Keratinocyte (primary cell): ENCODE measurements around the gene GRM5. TPM values are rescaled to one million over a fixed set of nuclear protein-coding genes. Genes with fewer than 3 reads are reported as not detected.

Source experiments
- DNase-seq: peaks from one replicate; pipeline ENCODE4 v3.0.0-alpha.2; 2011; ENCODE audit warnings: low read depth, missing footprints, low spot score
- FAIRE-seq: peaks from 2 replicates; lab custom pipeline; 2011; peaks lifted over from hg19 to GRCh38; lab: Jason Lieb, UNC
- H2AFZ ChIP-seq: 2 replicates; pipeline ENCODE4 v1.6.0; 2012; ENCODE audit warnings: low read length, control low read depth, inconsistent platforms; ENCODE audit not compliant: control insufficient read depth
- H3K27ac ChIP-seq: 2 replicates; pipeline ENCODE4 v1.5.1; 2011; ENCODE audit warnings: low read length; ENCODE audit not compliant: control insufficient read depth, insufficient read depth
- H3K27me3 ChIP-seq: 3 replicates; pipeline ENCODE4 v1.6.0; 2011; ENCODE audit warnings: low read length; ENCODE audit not compliant: control insufficient read depth, insufficient read depth; ENCODE audit errors: extremely low read depth
- H3K36me3 ChIP-seq, 2 experiments: 2 replicates in 1 of 2; 3 replicates in 1 of 2; pipeline ENCODE4 v1.5.1; 2011; ENCODE audit warnings: low read length in 2 of 2, mild to moderate bottlenecking in 1 of 2; ENCODE audit not compliant: control insufficient read depth in 2 of 2, insufficient read depth in 2 of 2; ENCODE audit errors: extremely low read depth in 1 of 2
- H3K4me1 ChIP-seq: 3 replicates; pipeline ENCODE4 v1.5.1; 2011; ENCODE audit warnings: low read length; ENCODE audit not compliant: control insufficient read depth, insufficient read depth; ENCODE audit errors: extremely low read depth
- H3K4me2 ChIP-seq: 3 replicates; pipeline ENCODE4 v1.6.0; 2011; ENCODE audit warnings: low read depth, low read length; ENCODE audit not compliant: control insufficient read depth, insufficient read depth; ENCODE audit errors: extremely low read depth
- H3K4me3 ChIP-seq, 3 experiments: fragments of 200-600 bp in 1 of 3; sonication (generic) in 1 of 3; 2 replicates in 2 of 3; 3 replicates in 1 of 3; pipeline ENCODE4 v1.5.1; 2011 to 2016; ENCODE audit warnings: low read length in 3 of 3, mild to moderate bottlenecking in 3 of 3, control low read depth in 2 of 3, inconsistent platforms in 1 of 3, low read depth in 1 of 3, mixed read lengths in 1 of 3, mixed run types in 1 of 3, moderate library complexity in 1 of 3; ENCODE audit not compliant: control insufficient read depth in 2 of 3, insufficient read depth in 2 of 3; ENCODE audit errors: extremely low read depth in 1 of 3
- H3K79me2 ChIP-seq: 2 replicates; pipeline ENCODE4 v1.6.0; 2012; ENCODE audit warnings: low read length; ENCODE audit not compliant: control insufficient read depth, insufficient read depth
- H3K9ac ChIP-seq: 3 replicates; pipeline ENCODE4 v1.6.0; 2011; ENCODE audit warnings: low read length; ENCODE audit not compliant: control insufficient read depth, insufficient read depth; ENCODE audit errors: extremely low read depth
- H3K9me1 ChIP-seq: 3 replicates; pipeline ENCODE4 v1.6.0; 2011; ENCODE audit warnings: low read length; ENCODE audit not compliant: control insufficient read depth, insufficient read depth; ENCODE audit errors: extremely low read depth
- H3K9me3 ChIP-seq: 2 replicates; pipeline ENCODE4 v1.5.1; 2012; ENCODE audit warnings: low read depth, low read length; ENCODE audit not compliant: control insufficient read depth
- H4K20me1 ChIP-seq: 3 replicates; pipeline ENCODE4 v1.6.0; 2011; ENCODE audit warnings: low read length; ENCODE audit not compliant: control insufficient read depth, insufficient read depth; ENCODE audit errors: extremely low read depth
- EZH2 ChIP-seq: IDR thresholded peaks from one replicate; pipeline ENCODE4 v1.6.1; 2012; ENCODE audit warnings: inconsistent platforms, mild to moderate bottlenecking, low read length, moderate library complexity
- dilution Hi-C: fragments of 300-500 bp; cut with MboI; formaldehyde crosslinking; loops from one replicate; pipeline ENCODE4 v1.7.0; 2020; ENCODE audit warnings: low sequenced_read_pairs; ENCODE audit not compliant: extremely low pct_ligation_motif_present
- polyA plus RNA-seq, 5 experiments: library from polyadenylated mRNA; depleted of rRNA in 3 of 5; stranded (reverse) in 3 of 5; stranded (forward) in 1 of 5; unstranded in 1 of 5; fragments of >200 nt; gene quantifications; 1 replicate in 1 of 5; 2 replicates in 3 of 5; 3 replicates in 1 of 5; pipeline versions ENCODE4 v1.2.1 to v1.2.3, GENCODE V29; 2011 to 2012; ENCODE audit warnings: missing spikeins in 2 of 5, low read depth in 1 of 5, low replicate concordance in 1 of 5
- TF ChIP-seq, protein P1 (sequence below), 3 experiments: IDR thresholded peaks in 1 of 3; conservative IDR thresholded peaks in 1 of 3; optimal IDR thresholded peaks in 1 of 3; 2 replicates in 2 of 3; 3 replicates in 1 of 3; pipeline versions ENCODE3 to v1.5.1; 2011; ENCODE audit warnings: low read length in 3 of 3, mild to moderate bottlenecking in 3 of 3, moderate library complexity in 2 of 3, control low read depth in 1 of 3, inconsistent platforms in 1 of 3; ENCODE audit not compliant: insufficient read depth in 2 of 3; ENCODE audit errors: extremely low read depth in 1 of 3

The GRM5 gene
- polyA plus RNA-seq, 1 donor (not counting 4 experiments of a cell fraction or from before 2014, with no cell fraction given): not detected

DNA sequence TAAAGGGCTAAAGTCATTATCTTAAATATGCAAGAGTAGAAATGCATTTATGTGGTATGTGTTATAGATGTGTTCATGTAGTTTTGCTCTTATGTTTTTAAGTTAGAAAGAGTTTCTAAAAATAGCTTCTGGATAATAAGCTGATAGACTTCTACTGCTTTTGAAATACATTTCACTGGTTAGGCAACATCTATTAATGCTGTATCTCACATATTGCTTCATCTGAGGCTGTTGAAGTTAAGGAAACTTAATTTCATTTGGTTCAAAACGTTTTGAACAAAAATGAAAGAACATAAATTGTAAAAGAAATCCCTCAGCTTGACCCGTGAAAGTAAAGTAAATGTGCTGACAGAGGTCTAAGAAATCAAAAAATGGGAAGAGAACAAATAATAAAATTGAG, 564.2 kb downstream of the GRM5 start:
- Histone ChIP-seq H3K9me3 (no peaks in the 10 kb centered on the region), H3K4me2 (no peak overlapping the region), H3K4me3 (no peak overlapping the region), H4K20me1 (no peaks in the 10 kb centered on the region), H3K27me3 (no peaks in the 10 kb centered on the region), H3K27ac (no peak overlapping the region), H3K9me1 (no peaks in the 10 kb centered on the region), H3K36me3 (no peaks in the 10 kb centered on the region), H3K4me1 (no peaks in the 10 kb centered on the region), H2AFZ (no peak overlapping the region), H3K79me2 (no peaks in the 10 kb centered on the region), H3K9ac (no peak overlapping the region)
- DNase-seq (no peak), FAIRE-seq (no peak)
- dilution Hi-C loops: no loop called here
- TF ChIP-seq, protein P1, sequence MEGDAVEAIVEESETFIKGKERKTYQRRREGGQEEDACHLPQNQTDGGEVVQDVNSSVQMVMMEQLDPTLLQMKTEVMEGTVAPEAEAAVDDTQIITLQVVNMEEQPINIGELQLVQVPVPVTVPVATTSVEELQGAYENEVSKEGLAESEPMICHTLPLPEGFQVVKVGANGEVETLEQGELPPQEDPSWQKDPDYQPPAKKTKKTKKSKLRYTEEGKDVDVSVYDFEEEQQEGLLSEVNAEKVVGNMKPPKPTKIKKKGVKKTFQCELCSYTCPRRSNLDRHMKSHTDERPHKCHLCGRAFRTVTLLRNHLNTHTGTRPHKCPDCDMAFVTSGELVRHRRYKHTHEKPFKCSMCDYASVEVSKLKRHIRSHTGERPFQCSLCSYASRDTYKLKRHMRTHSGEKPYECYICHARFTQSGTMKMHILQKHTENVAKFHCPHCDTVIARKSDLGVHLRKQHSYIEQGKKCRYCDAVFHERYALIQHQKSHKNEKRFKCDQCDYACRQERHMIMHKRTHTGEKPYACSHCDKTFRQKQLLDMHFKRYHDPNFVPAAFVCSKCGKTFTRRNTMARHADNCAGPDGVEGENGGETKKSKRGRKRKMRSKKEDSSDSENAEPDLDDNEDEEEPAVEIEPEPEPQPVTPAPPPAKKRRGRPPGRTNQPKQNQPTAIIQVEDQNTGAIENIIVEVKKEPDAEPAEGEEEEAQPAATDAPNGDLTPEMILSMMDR (optimal IDR thresholded peaks at IDR 0.05 in 1 of 3, IDR thresholded peaks at IDR 0.05 in 1 of 3, conservative IDR thresholded peaks at IDR 0.05 in 1 of 3; ENCODE audit: extremely low read depth in 1 of 3, insufficient read depth in 2 of 3, low read length in 3 of 3): no peak
- TF ChIP-seq EZH2: no peak

DNA sequence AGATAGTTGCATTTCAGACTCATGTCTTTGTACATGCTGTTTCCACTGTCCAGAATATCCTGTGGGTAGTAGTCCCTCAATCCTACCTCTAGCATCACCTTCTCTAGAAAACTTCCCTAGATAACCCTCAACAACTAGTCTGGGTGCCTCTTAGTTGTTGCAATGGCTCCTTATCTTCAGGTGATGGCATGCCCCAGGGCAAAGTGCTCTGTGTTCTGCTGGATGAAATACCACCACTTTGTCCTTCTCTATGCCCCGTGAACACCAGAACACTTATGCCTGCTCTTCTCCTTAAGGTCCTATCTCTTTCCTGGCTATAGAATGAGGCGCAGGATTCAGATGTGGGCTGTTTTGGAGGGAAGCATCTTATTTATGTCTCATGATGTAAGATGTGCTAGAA, 569.9 kb downstream of the GRM5 start:
- no peak for TF ChIP-seq EZH2
- TF ChIP-seq, protein P1 (optimal IDR thresholded peaks at IDR 0.05 in 1 of 3, IDR thresholded peaks at IDR 0.05 in 1 of 3, conservative IDR thresholded peaks at IDR 0.05 in 1 of 3; ENCODE audit: extremely low read depth in 1 of 3, insufficient read depth in 2 of 3, low read length in 3 of 3): no peak
- Histone ChIP-seq H4K20me1 (no peaks in the 10 kb centered on the region), H3K27me3 (no peaks in the 10 kb centered on the region), H3K27ac (no peak overlapping the region), H2AFZ (no peak overlapping the region), H3K4me1 (no peaks in the 10 kb centered on the region), H3K4me2 (no peak overlapping the region), H3K9me1 (no peaks in the 10 kb centered on the region), H3K79me2 (no peaks in the 10 kb centered on the region), H3K9ac (no peak overlapping the region), H3K36me3 (no peaks in the 10 kb centered on the region), H3K4me3 (no peak overlapping the region), H3K9me3 (no peaks in the 10 kb centered on the region)
- FAIRE-seq (no peak), DNase-seq (no peak)
- dilution Hi-C loops: no loop called here
